CMK (cell line): ENCODE results near the gene DAP.

Experiments
- DNase-seq: peaks from one replicate; pipeline ENCODE4 v3.0.0-alpha.2; 2010; ENCODE audit warnings: low read depth

DAP gene

GRCh38 chr5:10709933-10710332 lies 51.1 kb downstream of the DAP start:
- DNase-seq: no peak

GRCh38 chr5:10709409-10709808 lies 51.6 kb downstream of the DAP start:
- no peak for DNase-seq

- no peak for DNase-seq
Observed at GRCh38 chr5:10708189-10708944, 52.7 kb downstream of the DAP start.

GRCh38 chr5:10707198-10708142 lies 53.6 kb downstream of the DAP start:
- DNase-seq: no peak

GRCh38 chr5:10706326-10706725 lies 54.7 kb downstream of the DAP start:
- no peak for DNase-seq

- no peak for DNase-seq
Observed at GRCh38 chr5:10705747-10706146, 55.3 kb downstream of the DAP start.

- no peak for DNase-seq
Observed at GRCh38 chr5:10704949-10705621, 55.9 kb downstream of the DAP start.

- no peak for DNase-seq
Observed at GRCh38 chr5:10703676-10704075, 57.4 kb downstream of the DAP start.

GRCh38 chr5:10702911-10703491 lies 58.0 kb downstream of the DAP start:
- no peak for DNase-seq

- no peak for DNase-seq
Observed at GRCh38 chr5:10702040-10702629, 58.9 kb downstream of the DAP start.

GRCh38 chr5:10701567-10702039 lies 59.4 kb downstream of the DAP start:
- DNase-seq: no peak

- no peak for DNase-seq
Observed at GRCh38 chr5:10700516-10700915, 60.5 kb downstream of the DAP start.

GRCh38 chr5:10699987-10700386 lies 61.0 kb downstream of the DAP start:
- DNase-seq: no peak

- no peak for DNase-seq
Observed at GRCh38 chr5:10699281-10699874, 61.7 kb downstream of the DAP start.

- DNase-seq: no peak
Observed at GRCh38 chr5:10695759-10696543, 65.1 kb downstream of the DAP start.

- DNase-seq: no peak
Observed at GRCh38 chr5:10695055-10695649, 65.9 kb downstream of the DAP start.

- DNase-seq: no peak
Observed at GRCh38 chr5:10691826-10692785, 68.9 kb downstream of the DAP start.

- no peak for DNase-seq
Observed at GRCh38 chr5:10690460-10691440, 70.3 kb downstream of the DAP start.
